Stimulated activated naive CD4-positive, alpha-beta T cell (primary cell): ENCODE measurements around the gene HOXB5.

Source experiments
- DNase-seq, 6 experiments: peaks; one replicate each; lab custom pipeline; 2025; lab: John Stamatoyannopoulos, UW

HOXB5 gene

DNA sequence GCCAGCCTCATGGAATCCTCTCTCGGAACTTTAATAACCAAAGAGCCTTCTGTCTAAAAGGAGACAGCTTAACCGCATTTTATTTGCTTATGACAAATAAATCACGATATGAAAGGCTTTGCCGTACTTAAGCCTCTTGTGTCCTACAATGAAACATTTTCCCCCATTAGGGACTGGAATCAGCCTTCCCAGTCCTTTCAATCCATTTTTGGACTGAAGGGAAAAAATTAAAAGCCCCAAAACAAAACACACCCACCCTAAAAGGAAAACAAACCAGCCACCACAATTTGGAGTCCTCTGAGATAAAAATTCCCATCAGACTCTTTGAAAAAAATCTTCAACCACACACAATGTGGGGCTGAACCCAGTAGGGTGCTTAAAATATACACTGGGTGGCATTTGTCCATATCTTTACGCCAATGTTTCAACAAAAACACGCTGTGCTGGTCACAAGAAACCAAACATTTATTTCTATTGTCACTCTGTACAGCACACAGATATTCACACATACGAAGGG lies 18.5 kb downstream of the HOXB5 start:
- no peak for DNase-seq

DNA sequence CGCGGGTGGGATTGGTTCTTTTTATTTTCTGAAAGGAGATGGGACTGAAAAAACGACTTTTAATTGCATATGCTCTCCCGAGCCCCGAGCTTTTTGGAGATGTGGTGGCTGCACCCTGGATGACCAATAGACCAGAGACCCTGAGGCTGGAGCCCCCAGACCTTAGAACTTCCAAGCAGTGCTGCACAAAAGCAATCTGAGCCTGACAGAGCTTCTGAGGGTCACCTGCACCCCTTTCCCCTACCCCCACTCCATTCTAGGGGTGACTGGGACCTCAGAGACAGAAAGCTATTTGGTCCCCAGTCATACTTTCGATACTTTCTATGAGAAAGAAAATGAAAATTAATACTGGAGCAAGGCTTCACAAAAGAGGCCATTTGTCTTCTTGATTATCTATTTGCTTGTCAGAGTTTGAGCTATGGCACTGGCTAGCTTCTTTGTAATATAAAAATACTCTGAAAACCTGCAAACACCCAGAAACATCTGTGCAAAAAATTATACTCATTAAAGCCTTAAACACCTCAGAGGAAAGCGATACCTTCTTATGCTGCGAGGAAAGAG lies 19.0 kb downstream of the HOXB5 start:
- no peak for DNase-seq

DNA sequence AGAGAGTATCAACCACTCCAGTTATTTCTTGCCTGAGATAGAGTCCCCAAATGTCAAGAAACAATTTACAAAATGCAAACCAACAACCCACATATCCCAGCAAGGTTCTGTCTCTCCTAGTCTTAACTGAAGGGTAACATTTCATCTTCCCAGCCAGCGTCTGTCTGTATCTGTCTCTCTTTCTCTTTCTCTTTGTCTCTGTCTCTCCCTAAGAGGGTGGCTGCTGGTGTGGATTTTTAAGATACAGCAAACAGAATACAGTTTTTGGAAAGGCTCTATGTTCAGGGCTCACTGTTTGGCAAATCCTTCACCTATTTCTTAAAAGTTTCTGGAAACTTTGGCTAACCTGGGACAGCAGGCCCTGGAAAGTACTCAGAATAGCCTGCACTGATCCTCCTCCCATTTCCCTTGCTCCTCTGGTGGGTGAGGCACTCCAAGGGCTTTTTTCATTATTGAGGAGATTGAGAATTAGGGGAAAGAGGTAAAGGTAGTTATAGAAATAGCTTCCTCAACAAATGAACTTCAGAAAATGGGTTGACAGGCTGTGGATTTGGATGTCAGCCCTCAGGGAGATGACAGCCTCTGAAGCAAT lies 21.7 kb downstream of the HOXB5 start:
- DNase-seq, result no peak

DNA sequence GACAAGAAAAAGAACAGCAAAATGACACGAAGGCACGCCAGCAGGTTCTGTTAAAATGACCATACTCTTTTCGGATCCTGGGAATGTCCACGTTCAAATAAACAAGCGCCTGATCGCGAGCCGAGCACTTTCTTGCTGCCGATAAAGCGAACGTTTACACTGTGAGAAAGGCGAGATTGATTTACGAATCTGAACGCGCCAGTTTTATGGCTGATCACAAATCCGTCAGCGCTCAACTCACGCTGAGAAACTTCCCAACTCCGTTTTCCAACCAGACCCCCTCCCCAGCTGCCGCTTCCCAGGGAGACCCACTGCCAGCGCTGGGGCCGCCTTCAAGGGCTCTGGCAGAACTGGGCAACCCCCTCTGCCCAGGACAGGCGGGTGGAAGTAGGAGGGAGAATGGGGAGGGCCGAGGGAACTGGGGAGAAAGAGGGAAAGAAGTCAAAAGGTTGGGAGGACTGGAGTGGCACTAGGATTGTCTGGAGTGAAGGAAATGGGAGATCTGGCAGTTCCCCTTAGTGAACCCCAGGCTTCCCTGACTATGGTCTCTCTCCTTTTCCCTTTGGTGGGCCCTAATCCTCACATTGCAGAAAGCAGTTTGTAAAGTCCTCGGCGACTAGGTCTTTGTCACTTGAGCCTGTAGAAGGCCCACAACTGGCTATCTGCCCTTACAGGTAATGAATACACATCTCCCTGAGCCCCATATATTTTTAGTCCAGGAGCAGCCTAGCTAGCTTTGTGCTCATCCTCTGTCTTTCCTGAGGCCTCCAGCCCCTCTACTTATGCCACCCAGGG lies 22.4 kb downstream of the HOXB5 start:
- no peak for DNase-seq

DNA sequence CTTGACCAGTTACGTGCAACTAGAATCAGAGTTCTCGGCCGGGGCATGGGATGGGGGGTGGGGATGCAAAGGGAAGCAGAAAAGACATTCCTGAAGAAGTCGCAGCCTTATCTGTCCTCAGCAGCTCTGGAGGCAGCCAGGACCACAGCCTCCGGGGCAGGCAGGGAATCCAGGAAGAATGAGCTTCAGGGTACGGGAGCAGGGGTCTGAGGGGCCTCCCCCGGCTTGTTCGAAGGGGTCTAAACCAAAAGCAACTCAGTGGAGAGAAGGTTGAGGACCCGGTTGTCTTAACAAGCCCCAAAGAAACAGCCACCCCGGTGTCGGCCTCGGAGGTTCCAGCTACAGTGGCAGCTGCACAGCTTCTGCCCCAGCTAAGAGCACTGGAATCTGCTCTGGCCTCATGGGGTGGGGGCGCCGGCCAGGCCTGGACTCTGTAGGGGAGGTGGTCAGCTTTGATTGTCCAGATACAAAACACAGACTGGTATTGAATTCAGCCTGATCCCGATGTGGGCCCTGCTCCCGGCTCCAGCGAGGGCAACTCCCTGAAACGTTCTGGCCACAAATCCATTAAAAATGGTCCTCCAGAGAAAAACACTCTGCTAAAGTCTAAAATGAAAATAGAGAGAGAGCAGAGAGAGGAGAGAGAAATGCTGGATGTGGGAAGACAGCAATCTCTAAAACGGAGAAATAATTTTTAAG lies 23.1 kb downstream of the HOXB5 start:
- DNase-seq, result no peak

DNA sequence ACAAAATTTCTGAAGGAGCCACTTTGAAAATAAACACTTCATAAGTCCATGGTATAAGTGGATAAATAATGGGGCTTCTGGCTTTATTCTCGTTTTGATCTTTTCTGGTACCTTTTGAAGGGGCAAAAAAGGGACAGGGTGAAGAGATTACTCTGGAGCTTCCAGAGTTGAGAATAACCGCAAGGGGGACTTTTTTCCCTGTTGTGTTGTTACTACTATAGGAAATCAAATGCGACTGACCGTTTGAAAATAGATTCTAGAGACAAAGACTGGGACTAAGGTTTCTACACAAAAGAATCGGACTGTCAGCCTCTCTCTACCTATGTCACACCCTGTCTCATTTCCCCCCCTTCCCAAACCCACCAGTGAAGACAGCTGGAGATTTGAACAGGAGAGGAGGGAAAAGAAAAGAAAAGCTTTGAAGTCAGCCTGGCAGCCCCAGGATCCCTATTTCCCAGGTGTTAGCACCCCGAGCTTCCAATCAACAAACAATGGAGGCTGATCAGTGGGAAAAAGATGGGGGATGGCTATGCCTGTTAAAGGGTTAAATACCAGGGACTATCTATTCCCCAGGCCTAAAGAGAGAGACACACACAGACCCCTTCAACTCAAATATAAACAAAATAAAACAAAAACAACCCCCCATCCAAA lies 23.8 kb downstream of the HOXB5 start:
- no peak for DNase-seq

DNA sequence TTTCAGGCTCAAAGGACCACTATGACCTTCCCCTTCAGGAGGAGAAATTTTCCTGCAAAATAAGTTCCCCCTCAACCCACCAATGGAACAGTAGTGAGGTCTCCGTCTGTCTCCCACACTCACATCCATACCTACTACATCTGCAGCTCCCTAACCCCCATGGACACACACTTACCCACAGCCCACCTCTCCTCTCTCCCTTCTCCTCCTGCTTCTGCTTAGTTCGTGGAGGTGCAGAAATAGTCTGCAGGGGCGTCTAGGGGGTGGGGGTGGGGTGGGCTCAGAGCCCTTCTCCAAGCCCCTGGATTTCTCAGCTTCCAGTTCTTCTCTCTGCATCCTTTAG lies 24.4 kb downstream of the HOXB5 start:
- DNase-seq, result no peak

DNA sequence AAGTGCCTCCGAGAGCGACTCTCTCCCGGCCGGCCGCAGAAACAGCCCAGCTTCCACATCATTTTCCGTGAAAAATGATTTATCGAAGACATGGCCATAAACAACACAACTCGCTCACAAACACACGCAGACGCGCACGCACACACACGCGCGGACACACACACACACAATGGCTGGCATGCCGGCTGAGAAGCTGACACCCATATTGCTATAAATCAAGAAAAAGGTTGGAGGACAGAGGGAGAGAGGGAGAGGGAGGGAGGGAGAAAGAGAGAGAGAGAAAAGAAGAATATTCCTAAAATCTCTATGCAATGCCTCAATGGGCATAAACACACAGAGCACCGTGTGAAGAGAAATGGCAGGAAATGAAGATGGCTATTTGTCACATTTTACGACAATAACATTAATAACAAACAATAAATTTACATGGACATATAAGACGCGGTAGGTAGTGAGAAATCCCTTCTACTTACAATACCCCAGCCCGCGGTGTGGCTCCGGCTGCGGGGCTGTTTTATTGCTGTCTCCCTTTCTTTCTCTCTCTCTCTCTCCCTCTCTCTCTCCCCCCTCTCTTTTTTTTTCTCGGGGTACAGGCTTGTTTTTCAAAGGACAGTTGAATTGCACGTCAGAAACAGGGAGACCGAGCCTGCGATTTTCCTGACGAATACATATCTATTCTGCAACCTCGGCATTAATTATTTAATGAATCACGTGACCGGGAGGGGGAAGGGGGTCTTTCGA lies 24.9 kb downstream of the HOXB5 start:
- no peak for DNase-seq

DNA sequence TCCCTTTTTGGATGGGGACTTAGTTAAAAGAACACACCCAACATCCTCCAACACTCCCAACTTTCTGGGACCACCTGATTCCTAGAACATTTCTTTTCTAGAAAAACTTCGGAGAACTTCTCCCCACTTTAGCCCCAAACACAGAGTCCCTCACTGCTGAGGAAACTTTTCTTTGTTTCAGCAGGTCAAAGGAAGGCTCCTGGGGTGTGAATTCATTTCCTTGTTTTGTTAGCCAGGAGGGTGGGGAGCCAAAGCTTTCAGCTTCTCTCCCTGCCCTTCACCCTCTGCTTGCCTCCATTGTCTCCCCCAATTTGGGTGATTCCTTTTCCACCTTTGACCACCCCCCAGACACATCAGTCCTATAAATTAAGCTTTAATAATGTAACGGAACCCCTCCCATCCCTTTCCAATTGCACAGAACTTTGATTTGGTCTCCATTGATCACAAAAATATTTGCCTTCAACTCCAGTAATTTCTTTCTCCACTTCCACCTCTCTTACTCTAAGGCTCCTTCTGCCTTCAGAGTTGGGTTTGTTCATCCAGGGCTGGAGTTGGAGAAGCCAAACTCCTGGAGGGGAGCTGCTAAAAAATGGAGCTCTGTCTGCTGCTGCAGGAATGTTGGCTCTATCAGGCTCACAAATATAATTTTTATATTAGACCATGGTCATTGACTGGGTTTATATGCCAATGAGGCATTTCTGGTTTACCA lies 25.8 kb downstream of the HOXB5 start:
- DNase-seq, result no peak

DNA sequence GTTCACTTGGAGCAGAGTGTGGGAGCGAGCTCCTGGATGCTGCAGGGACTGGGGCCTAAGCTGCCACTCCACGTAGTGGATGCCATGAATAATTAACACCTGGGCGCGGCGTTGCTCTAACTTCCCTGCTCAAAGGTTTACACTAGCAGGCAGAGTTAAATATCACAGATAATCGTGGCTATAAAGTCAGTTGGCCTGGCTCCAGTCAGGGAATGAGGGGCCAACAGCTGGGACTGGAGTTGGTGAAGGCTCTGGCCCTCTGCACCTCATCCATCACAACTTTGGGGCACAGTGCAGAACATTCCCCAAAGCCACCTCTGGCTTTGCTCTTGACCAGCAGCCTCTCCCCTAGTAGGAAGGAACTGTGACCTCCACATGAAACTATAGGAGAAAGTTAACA lies 26.4 kb downstream of the HOXB5 start:
- no peak for DNase-seq

DNA sequence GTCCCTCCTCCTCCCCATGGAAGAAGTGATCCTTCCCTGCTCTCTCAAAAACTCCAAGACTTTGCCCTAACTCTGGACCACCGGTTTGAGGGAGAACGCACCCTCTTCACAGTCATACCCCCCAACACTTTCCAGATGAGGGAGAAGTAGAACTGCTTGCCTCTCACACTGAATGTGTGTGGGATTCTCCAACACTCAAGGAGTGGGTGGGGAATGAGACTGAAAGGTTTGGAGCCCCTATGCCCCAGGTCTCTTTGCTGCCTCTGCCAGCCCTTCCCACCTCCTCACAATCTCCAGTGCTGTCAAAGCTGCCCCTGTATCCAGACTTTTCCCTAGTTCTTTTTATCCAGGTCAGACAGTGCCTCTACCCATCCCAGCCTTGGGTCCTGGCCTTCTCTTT lies 26.9 kb downstream of the HOXB5 start:
- no peak for DNase-seq

DNA sequence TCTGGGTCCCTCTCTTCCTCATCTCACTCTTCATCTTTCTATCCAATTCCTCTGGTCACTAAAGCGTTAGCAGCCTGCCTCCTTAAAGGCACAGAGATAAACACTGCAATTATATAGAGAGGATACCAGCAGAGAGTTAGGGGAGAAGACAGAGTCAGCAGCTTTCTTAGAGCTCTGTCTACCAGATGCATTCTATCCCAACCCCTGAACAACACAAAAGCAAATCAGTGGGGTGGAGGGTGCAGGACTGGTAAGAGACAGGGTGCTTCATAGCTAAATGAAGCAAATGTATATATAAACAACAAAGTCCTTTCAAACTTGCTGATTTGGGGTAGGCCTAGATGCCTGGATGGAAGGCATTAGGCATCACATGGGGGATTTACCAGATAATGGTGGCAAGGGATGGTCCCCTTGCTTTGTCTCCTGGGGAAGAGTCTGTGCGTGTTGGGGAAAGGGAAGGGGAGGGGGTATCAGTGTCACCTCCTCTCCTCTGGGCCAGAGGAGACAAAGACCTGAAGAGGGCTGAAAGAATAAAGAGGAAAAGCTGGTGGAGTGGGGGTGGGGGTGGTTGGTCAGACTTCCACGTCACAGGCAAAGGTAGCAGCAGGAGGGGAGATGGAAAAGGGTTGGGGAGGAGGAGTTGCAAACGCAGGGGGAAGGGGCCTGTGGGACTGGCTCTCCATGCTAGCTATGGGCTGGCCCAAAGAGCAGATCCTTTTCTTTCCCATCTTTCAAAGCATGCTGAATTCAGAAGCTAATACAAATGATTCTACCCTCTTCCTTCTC lies 27.5 kb downstream of the HOXB5 start:
- no peak for DNase-seq

DNA sequence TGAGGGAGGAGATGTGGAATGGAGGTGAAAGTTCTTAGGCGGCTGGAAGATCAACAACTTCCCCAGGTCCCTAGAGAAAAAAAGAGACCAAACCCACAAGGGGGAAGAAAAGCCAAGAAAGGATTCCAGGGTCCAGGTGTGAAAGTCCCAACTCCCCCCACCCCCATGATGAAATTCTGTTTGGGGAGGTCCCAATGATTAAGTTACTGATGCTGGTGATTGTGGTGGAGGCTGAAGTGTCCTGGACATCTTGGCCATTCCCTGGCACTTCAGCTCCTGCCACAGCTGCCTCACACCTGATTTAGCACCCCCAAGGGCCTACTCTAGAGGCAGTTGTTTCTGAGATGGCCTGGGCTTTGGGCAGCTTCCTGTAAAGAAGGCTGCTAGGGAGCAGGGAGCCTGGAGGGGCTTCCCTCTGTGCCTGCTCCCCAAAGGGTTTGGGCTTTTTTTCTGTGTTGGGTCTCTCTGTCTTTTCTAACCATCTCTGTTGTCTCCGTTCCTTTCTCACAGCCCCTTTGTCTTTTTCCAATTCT lies 28.5 kb downstream of the HOXB5 start:
- DNase-seq, result no peak

DNA sequence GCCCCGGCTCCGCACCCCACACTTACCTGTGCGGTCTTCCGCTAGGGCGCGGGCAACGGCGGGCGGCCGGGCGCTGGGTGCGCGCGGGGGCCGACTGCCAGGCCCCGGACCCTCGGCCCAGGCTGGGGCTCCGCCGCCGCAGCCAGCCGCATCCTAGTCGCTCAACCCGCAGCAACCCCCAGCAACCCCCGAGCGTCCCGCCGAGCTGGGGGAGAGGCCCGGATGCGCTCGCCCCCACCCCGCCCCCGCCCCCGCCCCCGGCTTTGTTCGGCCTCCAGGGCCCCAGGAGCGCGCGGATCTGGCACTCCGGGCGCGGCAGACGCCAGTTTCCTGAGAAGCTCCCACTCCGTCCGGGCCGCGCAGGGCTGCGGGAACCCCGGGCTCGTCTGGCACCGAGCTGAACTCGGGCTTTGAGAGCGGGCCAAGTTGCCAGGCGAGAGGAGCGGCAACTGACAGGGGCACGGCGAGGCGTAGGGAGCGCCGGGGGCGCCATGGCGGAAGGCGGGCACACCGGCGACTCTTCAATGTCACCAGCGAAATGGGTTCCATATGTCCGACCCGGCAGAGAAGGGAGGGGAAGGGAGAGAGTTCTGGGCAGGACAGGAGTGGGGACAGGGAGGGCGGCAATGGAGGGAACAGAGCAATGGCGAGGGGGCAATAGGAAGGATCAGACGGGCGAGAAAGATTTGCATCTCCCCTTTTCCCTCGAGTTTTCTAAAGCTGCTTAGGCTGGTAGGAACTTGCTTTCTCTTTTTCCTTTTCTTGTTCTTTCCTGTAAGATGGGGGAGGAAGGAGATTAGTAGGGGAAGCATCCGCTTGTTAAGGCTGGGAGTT lies 29.2 kb downstream of the HOXB5 start:
- DNase-seq, result no peak

DNA sequence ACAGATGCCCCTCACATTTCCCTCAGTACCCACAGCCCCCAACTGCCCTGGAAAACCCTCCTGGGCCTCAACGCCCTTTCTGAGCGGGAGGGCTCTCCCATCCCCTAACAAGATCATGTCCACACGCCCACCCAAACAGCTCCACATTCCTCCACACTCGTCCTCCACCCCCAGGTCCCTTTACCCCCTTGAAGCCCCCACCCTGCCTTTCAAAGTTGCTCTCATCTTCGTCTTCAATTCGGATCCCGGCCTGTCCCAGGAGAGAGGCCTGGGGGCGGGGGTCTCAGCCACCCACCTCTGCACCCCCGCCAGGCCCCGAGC lies 29.8 kb downstream of the HOXB5 start:
- no peak for DNase-seq

DNA sequence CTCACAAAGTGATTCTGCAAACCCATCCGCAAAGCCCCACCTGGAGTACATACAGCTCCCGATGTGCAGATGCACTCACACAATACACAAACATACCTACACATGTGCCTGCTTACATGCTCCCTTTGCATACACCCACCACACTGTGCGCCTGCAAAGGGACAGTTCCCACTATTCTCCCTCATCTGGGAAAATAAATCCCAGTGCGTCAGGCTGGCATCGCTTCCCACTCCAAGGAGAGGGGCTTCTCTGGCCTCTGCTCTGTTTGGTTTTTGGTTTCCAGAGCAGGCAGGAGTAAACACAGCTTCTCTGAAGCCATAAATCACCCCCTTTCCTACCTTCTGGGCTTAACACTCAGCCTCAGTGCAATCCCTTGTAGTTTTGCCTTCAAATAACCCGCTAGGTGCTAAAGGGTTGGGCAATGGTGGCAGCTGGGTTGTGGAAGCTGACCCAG lies 30.2 kb downstream of the HOXB5 start:
- DNase-seq, result no peak

DNA sequence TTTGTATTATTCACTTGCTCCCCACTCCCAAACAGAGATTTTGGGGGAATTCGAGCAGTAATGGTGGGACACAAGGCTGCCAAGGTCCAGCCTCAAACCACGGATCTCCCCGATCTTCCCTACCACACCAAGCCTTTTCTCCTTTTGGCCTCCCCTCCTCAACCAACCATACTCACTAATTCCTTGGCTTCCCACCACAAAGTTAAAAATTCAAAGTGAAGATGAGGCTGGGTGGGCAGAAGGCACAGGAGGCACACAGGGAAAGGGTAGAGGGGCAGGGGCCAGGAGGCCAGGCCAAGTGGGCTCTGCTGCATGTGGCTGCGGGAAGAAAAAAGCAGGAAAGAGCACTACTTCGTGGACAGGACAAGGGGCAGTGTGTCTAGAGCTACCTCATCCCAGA lies 30.6 kb downstream of the HOXB5 start:
- no peak for DNase-seq

DNA sequence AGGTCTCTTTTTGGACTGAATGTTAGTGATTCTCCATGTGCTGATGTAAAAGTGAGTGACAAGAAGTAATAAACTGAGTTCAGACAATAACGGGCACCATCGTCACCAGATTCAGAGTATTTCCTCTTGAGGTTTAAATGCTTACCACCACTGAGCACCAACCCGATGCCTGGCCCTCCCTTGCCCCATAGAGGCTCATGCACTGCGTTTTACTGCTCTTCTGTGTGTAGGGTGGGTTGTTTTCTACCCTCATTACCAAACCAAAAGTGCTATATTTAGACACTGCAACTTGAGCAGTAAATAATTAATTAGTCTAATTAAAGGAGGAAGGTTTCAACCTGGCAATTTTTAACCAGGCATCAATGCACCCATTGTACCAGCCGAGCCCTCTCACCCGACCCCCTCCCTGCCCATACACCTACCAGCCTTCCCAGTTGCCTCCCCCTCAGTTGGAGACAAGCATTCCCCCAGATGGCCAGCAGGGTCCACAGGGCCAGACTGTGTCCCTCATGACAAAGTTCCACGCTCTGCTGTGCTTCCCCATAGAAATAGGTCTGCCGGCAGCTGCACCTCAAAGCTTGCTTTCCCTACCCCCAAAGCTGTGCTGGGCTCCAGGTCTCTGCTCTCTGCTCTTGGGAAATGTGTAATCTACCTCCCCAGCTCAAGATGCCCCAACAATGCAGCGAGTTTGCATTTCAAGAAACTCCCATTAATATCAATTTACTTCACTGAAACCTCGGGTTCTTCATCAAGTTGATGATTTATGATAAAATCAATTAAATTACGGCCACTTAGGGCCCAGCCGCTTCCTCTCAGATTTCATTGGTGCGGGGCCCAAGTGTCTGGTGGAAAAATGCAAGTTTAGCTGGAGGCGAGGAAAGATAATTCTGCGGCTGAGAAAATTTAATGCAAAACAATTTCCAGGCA lies 31.4 kb downstream of the HOXB5 start:
- DNase-seq, result no peak
